GM12878 (cell line): ENCODE data around the gene SNAP47. TPM values are rescaled to one million over a fixed set of nuclear protein-coding genes. Genes with fewer than 3 reads are reported as not detected.
A peak's percentile ranks its signal among the peaks of the same experiment; 100 is the strongest.

Experiments
- ATAC-seq: fragments of 200-7000 bp; cut with Tn5 transposase; 3 replicates; pipeline ENCODE4 v1.9.1; 2020; ENCODE audit warnings: mild to moderate bottlenecking, moderate library complexity
- BruUV-seq: library from RNA; stranded (reverse); fragments of 400-500 nt; replicated peaks from 2 replicates; lab custom pipeline; 2021; lab: Mats Ljungman, UMichigan
- CTCF ChIA-PET: fragments of 300-600 bp; sonication (Branson Sonifier 250); formaldehyde crosslinking; extraction: SDS; loops from one replicate; lab custom pipeline; 2021; ENCODE audit warnings: inconsistent platforms; lab: Yijun Ruan, JAX
- POLR2A ChIA-PET: fragments of 350-600 bp; formaldehyde crosslinking; extraction: SDS; loops from one replicate; lab custom pipeline; 2021; ENCODE audit warnings: inconsistent platforms; lab: Charles Lee
- RAD21 ChIA-PET: fragments of 300-600 bp; sonication (Branson Sonifier 250); formaldehyde crosslinking; loops from one replicate; lab custom pipeline; 2023; ENCODE audit warnings: antibody characterized with exemption; ENCODE audit not compliant: unreplicated experiment; lab: Charles Lee
- SMC1A ChIA-PET: fragments of 300-600 bp; sonication (Branson Sonifier 250); formaldehyde crosslinking; loops from one replicate; lab custom pipeline; 2023; ENCODE audit not compliant: unreplicated experiment, uncharacterized antibody; lab: Charles Lee
- DNase-seq: peaks from one replicate; pipeline ENCODE4 v3.0.0-alpha.2; 2011; ENCODE audit warnings: low read depth, low spot score
- FAIRE-seq: peaks from 3 replicates; lab custom pipeline; 2011; peaks lifted over from hg19 to GRCh38; lab: Jason Lieb, UNC
- H2AFZ ChIP-seq: 2 replicates; pipeline ENCODE4 v1.6.0; 2011; ENCODE audit warnings: low read depth, low read length, control low read depth; ENCODE audit not compliant: control insufficient read depth
- H3K27ac ChIP-seq: 2 replicates; pipeline ENCODE4 v1.5.1; 2011; ENCODE audit warnings: control low read depth; ENCODE audit not compliant: control insufficient read depth, insufficient read depth
- H3K27me3 ChIP-seq, 2 experiments: replicated peaks in 1 of 2; 2 replicates each; pipeline versions ENCODE4 v1.6.0 to v1.6.1; 2011; ENCODE audit warnings: low read length in 1 of 2; ENCODE audit not compliant: control insufficient read depth in 2 of 2, insufficient read depth in 2 of 2
- H3K36me3 ChIP-seq, 2 experiments: 2 replicates each; pipeline ENCODE4 v1.5.1; 2011; ENCODE audit warnings: low read length in 1 of 2; ENCODE audit not compliant: control insufficient read depth in 2 of 2, insufficient read depth in 2 of 2
- H3K4me1 ChIP-seq: 2 replicates; pipeline ENCODE4 v1.6.1; 2011; ENCODE audit warnings: mild to moderate bottlenecking, low read length, moderate library complexity, mixed read lengths; ENCODE audit not compliant: control insufficient read depth, insufficient read depth
- H3K4me2 ChIP-seq: 2 replicates; pipeline ENCODE4 v1.6.0; 2011; ENCODE audit warnings: control low read depth; ENCODE audit not compliant: control insufficient read depth, insufficient read depth
- H3K4me3 ChIP-seq: fragments of 200-600 bp; sonication (generic); 2 replicates; pipeline ENCODE4 v1.5.1; 2016
- H3K79me2 ChIP-seq: 2 replicates; pipeline ENCODE4 v1.6.0; 2011; ENCODE audit warnings: low read length; ENCODE audit not compliant: control insufficient read depth, insufficient read depth
- H3K9ac ChIP-seq: 2 replicates; pipeline ENCODE4 v1.8.0; 2011; ENCODE audit warnings: low read length, control low read depth, mixed read lengths; ENCODE audit not compliant: control insufficient read depth, insufficient read depth
- H3K9me3 ChIP-seq: replicated peaks from 3 replicates; pipeline ENCODE4 v1.5.1; 2011; ENCODE audit warnings: mild to moderate bottlenecking, low read length; ENCODE audit not compliant: control insufficient read depth, insufficient read depth
- H4K20me1 ChIP-seq: 2 replicates; pipeline ENCODE4 v1.6.0; 2011; ENCODE audit not compliant: control insufficient read depth, insufficient read depth
- E2F4 ChIP-seq: IDR thresholded peaks from 2 replicates; pipeline ENCODE4 v1.6.1; 2012; ENCODE audit warnings: low read depth, low read length, improper control_type of control experiment
- E4F1 ChIP-seq: fragments of 450-650 bp; IDR thresholded peaks from 2 replicates; pipeline ENCODE4 v1.6.1; 2018; ENCODE audit warnings: borderline replicate concordance, mild to moderate bottlenecking; ENCODE audit not compliant: partially characterized antibody
- FOXK2 ChIP-seq: fragments of 450-650 bp; IDR thresholded peaks from 2 replicates; pipeline ENCODE4 v1.6.1; 2017; ENCODE audit warnings: mild to moderate bottlenecking, moderate library complexity
- LARP7 ChIP-seq: fragments of 450-650 bp; IDR thresholded peaks from 2 replicates; pipeline ENCODE4 v1.6.1; 2017; ENCODE audit warnings: mild to moderate bottlenecking
- MAX ChIP-seq: IDR thresholded peaks from 2 replicates; pipeline ENCODE4 v1.6.1; 2012; ENCODE audit warnings: low read depth, low read length, improper control_type of control experiment
- NFXL1 ChIP-seq: fragments of 450-650 bp; IDR thresholded peaks from 2 replicates; pipeline ENCODE4 v1.6.1; 2017; ENCODE audit warnings: antibody characterized with exemption, mild to moderate bottlenecking, borderline replicate concordance
- POU2F2 ChIP-seq: IDR thresholded peaks from 3 replicates; pipeline ENCODE4 v1.6.1; 2011; ENCODE audit warnings: low read depth, mild to moderate bottlenecking, low read length, borderline replicate concordance
- RAD51 ChIP-seq: fragments of 450-650 bp; IDR thresholded peaks from 2 replicates; pipeline ENCODE4 v1.6.1; 2016; ENCODE audit warnings: moderate library complexity, mild to moderate bottlenecking, inconsistent platforms
- RCOR1 ChIP-seq: conservative IDR thresholded peaks from 2 replicates; pipeline ENCODE4 v1.6.1; 2012; ENCODE audit warnings: low read depth, low read length, improper control_type of control experiment
- REST ChIP-seq: IDR thresholded peaks from 2 replicates; pipeline ENCODE4 v1.6.1; 2012; ENCODE audit warnings: mild to moderate bottlenecking, low read depth, low read length
- SMARCA5 ChIP-seq: fragments of 450-650 bp; IDR thresholded peaks from 2 replicates; pipeline ENCODE4 v1.6.1; 2017; ENCODE audit warnings: mild to moderate bottlenecking
- TCF12 ChIP-seq: IDR thresholded peaks from 2 replicates; pipeline ENCODE4 v1.6.1; 2011; ENCODE audit warnings: low read depth, mild to moderate bottlenecking, low read length
- ZBTB4 ChIP-seq: fragments of 450-650 bp; formaldehyde crosslinking; IDR thresholded peaks from 2 replicates; pipeline ENCODE4 v1.4.0; 2022; ENCODE audit warnings: mild to moderate bottlenecking, moderate library complexity
- WGBS: methylation state at CpG from one replicate; pipeline ENCODE4 v1.1.6; 2016; ENCODE audit warnings: low lambda C conversion rate; ENCODE audit not compliant: insufficient replicate concordance, insufficient coverage; ENCODE audit errors: missing lambda C conversion rate; 5-methylcytosine and 5-hydroxymethylcytosine counted together
- in situ Hi-C: fragments of 300-500 bp; cut with MboI; formaldehyde crosslinking; loops from 9 replicates; pipeline ENCODE4 v1.14.3; 2018; ENCODE audit warnings: mixed read lengths
- intact Hi-C: fragments of 100-400 bp; cut with micrococcal nuclease; formaldehyde crosslinking; loops from one replicate; pipeline ENCODE4 v1.14.2; 2022; ENCODE audit not compliant: unreplicated experiment
- polyA plus RNA-seq, 11 experiments: library from polyadenylated mRNA; depleted of rRNA in 4 of 11; unstranded in 6 of 11; stranded (reverse) in 5 of 11; fragments of >200 nt; fragmentation: Nextera tagmentation in 4 of 11; fragmentation: Illumina TruSeq in 1 of 11; extraction: Ambion mirVana in 4 of 11; extraction: Trizol in 1 of 11; gene quantifications; 1 replicate in 1 of 11; 2 replicates in 10 of 11; pipeline versions ENCODE4 v1.2.1 to v1.2.3, GENCODE V29; 2011 to 2016; ENCODE audit warnings: inconsistent platforms in 2 of 11, missing spikeins in 2 of 11, low read depth in 1 of 11
- total RNA-seq, 4 experiments: library from RNA; depleted of rRNA in 3 of 4; stranded (reverse); fragments of >200 nt in 3 of 4; fragmentation: Illumina TruSeq in 1 of 4; extraction: Trizol in 1 of 4; gene quantifications; 2 replicates each; pipeline versions ENCODE4 v1.2.1 to v1.2.3, GENCODE V29; 2013 to 2021

Gene SNAP47
- total and polyA plus RNA-seq, 10 of the 15 experiments (the other 5 are each of a cell fraction or from before 2014, with no cell fraction given) = 1.3 to 39.6 (median 25.2) TPM

GRCh38 chr1:227726924-227727599 lies 8.2 kb upstream of the SNAP47 start:
- ChIA-PET CTCF (no interaction called here), SMC1A (no interaction called here), POLR2A (no interaction called here), RAD21 (no interaction called here)
- intact Hi-C loops (loop anchor here (5.0 to 10.0 kb wide), 2 partner anchors 165 to 242 kb away; partner anchors contain the start of gene ZNF678), in situ Hi-C loops (no loop called here)
- Histone ChIP-seq H3K4me2 (peak overlapping the region; percentile 33; the same call in 1 of the 2 replicates), H3K4me3 (no peak overlapping the region), H3K36me3 (no peaks in the 10 kb centered on the region; a peak in 2 of 4 replicates), H2AFZ (no peak overlapping the region), H3K4me1 (peaks cover 14% of the 10 kb centered on the region), H3K9ac (no peak overlapping the region), H3K27me3 (no peaks in the 10 kb centered on the region), H3K9me3 (peaks cover 5% of the 10 kb centered on the region; the same call in 2 of the 3 replicates), H3K27ac (no peak overlapping the region), H4K20me1 (no peaks in the 10 kb centered on the region), H3K79me2 (no peaks in the 10 kb centered on the region)
- WGBS = 71% methylated on average over 6 of the region's 6 CpGs
- FAIRE-seq = no peak
- DNase-seq = peak; percentile 30
- no TSS peak for BruUV-seq
- no peak for ATAC-seq
- no peak for TF ChIP-seq MAX
- no peak for TF ChIP-seq NFXL1
- TF ChIP-seq TCF12 = no peak
- TF ChIP-seq RAD51 = no peak
- TF ChIP-seq E4F1 = no peak
- TF ChIP-seq ZBTB4 (CRISPR knock-in tag) = no peak
- peak; percentile 46; the same call in 1 of the 3 replicates for TF ChIP-seq POU2F2
- TF ChIP-seq SMARCA5 = no peak
- TF ChIP-seq REST = no peak
- TF ChIP-seq LARP7 = no peak
- TF ChIP-seq RCOR1 = no peak
- no peak for TF ChIP-seq FOXK2
- TF ChIP-seq E2F4 = no peak
